SK-N-SH treated with all-trans-retinoic acid at 6 μM for 48 hours (cell line): ENCODE measurements around the gene ARID5B.

Experiments used
- ARNTL ChIP-seq: fragments of 450-650 bp; formaldehyde crosslinking; IDR thresholded peaks from 2 replicates; pipeline ENCODE4 v1.5.0; 2020; ENCODE audit warnings: low read depth, mild to moderate bottlenecking, moderate library complexity, borderline replicate concordance
- CSDC2 ChIP-seq: fragments of 250-450 bp; sonication (Bioruptor Pico); IDR thresholded peaks from 2 replicates; pipeline ENCODE4 v1.5.0; 2020; ENCODE audit warnings: mild to moderate bottlenecking, moderate library complexity
- OSR1 ChIP-seq: fragments of 250-450 bp; sonication (Bioruptor Pico); IDR thresholded peaks from 2 replicates; pipeline ENCODE4 v1.8.0; 2022; ENCODE audit warnings: moderate library complexity, mild to moderate bottlenecking, inconsistent platforms
- PPARA ChIP-seq: fragments of 250-450 bp; sonication (Bioruptor Pico); IDR thresholded peaks from 2 replicates; pipeline ENCODE4 v1.5.0; 2020; ENCODE audit warnings: mild to moderate bottlenecking, borderline replicate concordance
- TF ChIP-seq, protein P1 (sequence below): fragments of 250-450 bp; sonication (Bioruptor Pico); IDR thresholded peaks from 2 replicates; pipeline ENCODE4 v1.5.1; 2020; ENCODE audit warnings: low read depth, mild to moderate bottlenecking, moderate library complexity
- TF ChIP-seq, protein P2 (sequence below): fragments of 250-450 bp; sonication (Bioruptor Pico); IDR thresholded peaks from 2 replicates; pipeline ENCODE4 v1.8.0; 2020; ENCODE audit warnings: mild to moderate bottlenecking, moderate library complexity, borderline replicate concordance

DNA sequence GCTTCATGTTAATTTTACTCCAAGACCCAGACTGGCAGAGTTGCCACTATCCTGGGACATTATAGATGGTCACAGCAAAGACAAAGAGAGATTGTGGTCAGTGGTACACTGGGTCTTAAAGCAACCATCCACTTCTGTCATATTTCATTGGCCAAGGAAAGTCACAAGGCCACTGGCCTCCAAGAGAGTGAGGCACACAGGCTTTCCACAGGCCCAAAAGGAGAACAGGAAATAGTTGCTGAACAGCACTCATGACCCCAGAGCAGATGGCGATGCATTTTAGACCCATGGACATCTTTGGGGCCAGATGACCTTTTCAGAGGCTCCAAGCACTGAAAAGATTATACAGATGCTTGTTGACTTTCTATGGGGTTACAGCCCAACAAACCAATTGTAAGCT is 97.4 kb downstream of the ARID5B start:
- TF ChIP-seq, protein P1, sequence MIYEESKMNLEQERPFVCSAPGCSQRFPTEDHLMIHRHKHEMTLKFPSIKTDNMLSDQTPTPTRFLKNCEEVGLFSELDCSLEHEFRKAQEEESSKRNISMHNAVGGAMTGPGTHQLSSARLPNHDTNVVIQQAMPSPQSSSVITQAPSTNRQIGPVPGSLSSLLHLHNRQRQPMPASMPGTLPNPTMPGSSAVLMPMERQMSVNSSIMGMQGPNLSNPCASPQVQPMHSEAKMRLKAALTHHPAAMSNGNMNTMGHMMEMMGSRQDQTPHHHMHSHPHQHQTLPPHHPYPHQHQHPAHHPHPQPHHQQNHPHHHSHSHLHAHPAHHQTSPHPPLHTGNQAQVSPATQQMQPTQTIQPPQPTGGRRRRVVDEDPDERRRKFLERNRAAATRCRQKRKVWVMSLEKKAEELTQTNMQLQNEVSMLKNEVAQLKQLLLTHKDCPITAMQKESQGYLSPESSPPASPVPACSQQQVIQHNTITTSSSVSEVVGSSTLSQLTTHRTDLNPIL (CRISPR knock-in tag) = no peak
- TF ChIP-seq OSR1 (CRISPR knock-in tag) = no peak
- TF ChIP-seq PPARA = no peak
- TF ChIP-seq, protein P2, sequence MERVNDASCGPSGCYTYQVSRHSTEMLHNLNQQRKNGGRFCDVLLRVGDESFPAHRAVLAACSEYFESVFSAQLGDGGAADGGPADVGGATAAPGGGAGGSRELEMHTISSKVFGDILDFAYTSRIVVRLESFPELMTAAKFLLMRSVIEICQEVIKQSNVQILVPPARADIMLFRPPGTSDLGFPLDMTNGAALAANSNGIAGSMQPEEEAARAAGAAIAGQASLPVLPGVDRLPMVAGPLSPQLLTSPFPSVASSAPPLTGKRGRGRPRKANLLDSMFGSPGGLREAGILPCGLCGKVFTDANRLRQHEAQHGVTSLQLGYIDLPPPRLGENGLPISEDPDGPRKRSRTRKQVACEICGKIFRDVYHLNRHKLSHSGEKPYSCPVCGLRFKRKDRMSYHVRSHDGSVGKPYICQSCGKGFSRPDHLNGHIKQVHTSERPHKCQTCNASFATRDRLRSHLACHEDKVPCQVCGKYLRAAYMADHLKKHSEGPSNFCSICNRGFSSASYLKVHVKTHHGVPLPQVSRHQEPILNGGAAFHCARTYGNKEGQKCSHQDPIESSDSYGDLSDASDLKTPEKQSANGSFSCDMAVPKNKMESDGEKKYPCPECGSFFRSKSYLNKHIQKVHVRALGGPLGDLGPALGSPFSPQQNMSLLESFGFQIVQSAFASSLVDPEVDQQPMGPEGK (CRISPR knock-in tag) = no peak
- TF ChIP-seq CSDC2 = no peak
- TF ChIP-seq ARNTL (CRISPR knock-in tag) = no peak
